Neural cell (in vitro differentiated cells): ENCODE results near the gene TPR. TPM values are rescaled to one million over a fixed set of nuclear protein-coding genes. Genes with fewer than 3 reads are reported as not detected.

Experiments
- H2AFZ ChIP-seq: fragments of 200-600, 300-800 bp; sonication (generic), shearing (Covaris generic); 2 replicates; pipeline ENCODE4 v1.6.0; 2014; ENCODE audit warnings: low read depth, mild to moderate bottlenecking, antibody characterized with exemption, low read length, moderate library complexity
- H3F3A ChIP-seq: fragments of 200-600 bp; shearing (Covaris generic); 2 replicates; pipeline ENCODE4 v1.6.1; 2016; ENCODE audit warnings: mild to moderate bottlenecking, moderate library complexity, mixed read lengths, antibody characterized with exemption, low read length; ENCODE audit not compliant: insufficient read depth, poor library complexity, severe bottlenecking
- H3K27ac ChIP-seq: fragments of 200-600, 300-800 bp; sonication (generic), shearing (Covaris generic); 2 replicates; pipeline ENCODE4 v1.5.1; 2014; ENCODE audit warnings: mild to moderate bottlenecking, low read length, moderate library complexity
- H3K27me3 ChIP-seq: fragments of 300-800, 200-600 bp; sonication (generic), shearing (Covaris generic); 2 replicates; pipeline ENCODE4 v1.6.0; 2014; ENCODE audit warnings: mild to moderate bottlenecking, low read depth, low read length, moderate library complexity; ENCODE audit not compliant: insufficient read depth
- H3K36me3 ChIP-seq: fragments of 300-800, 200-600 bp; sonication (generic), shearing (Covaris generic); 2 replicates; pipeline ENCODE4 v1.5.1; 2014; ENCODE audit warnings: mild to moderate bottlenecking, antibody characterized with exemption, low read length, moderate library complexity; ENCODE audit not compliant: insufficient read depth
- H3K4me2 ChIP-seq: fragments of 300-800, 200-600 bp; sonication (generic), shearing (Covaris generic); 2 replicates; pipeline ENCODE4 v1.6.0; 2014; ENCODE audit warnings: mild to moderate bottlenecking, low read length
- H3K4me3 ChIP-seq: fragments of 300-800, 200-600 bp; sonication (generic), shearing (Covaris generic); 2 replicates; pipeline ENCODE4 v1.5.1; 2014; ENCODE audit warnings: mild to moderate bottlenecking, low read length, moderate library complexity
- H3K79me2 ChIP-seq: fragments of 200-600 bp; shearing (Covaris generic); replicated peaks from 2 replicates; pipeline ENCODE4 v1.6.0; 2014; ENCODE audit warnings: mild to moderate bottlenecking, low read length, moderate library complexity; ENCODE audit not compliant: insufficient read depth
- H3K9ac ChIP-seq: fragments of 300-800, 200-600 bp; sonication (generic), shearing (Covaris generic); 2 replicates; pipeline ENCODE4 v1.6.1; 2016; ENCODE audit warnings: mild to moderate bottlenecking, low read length, mixed read lengths
- H3K9me2 ChIP-seq: fragments of 200-600 bp; shearing (Covaris generic); 2 replicates; pipeline ENCODE4 v1.6.1; 2016; ENCODE audit warnings: mild to moderate bottlenecking, low read length, mixed read lengths; ENCODE audit not compliant: insufficient read depth
- H3K9me3 ChIP-seq: fragments of 200-600, 300-800 bp; sonication (generic), shearing (Covaris generic); 2 replicates; pipeline ENCODE4 v1.6.1; 2016; ENCODE audit warnings: mild to moderate bottlenecking, mixed run types, low read length, moderate library complexity, mixed read lengths
- H4K20me1 ChIP-seq: fragments of 200-600 bp; shearing (Covaris generic); 2 replicates; pipeline ENCODE4 v1.6.1; 2016; ENCODE audit warnings: mild to moderate bottlenecking, mixed run types; ENCODE audit not compliant: insufficient read depth
- EP300 ChIP-seq: fragments of 450-650 bp; conservative IDR thresholded peaks from 2 replicates; pipeline ENCODE4 v1.6.1; 2014; ENCODE audit warnings: antibody characterized with exemption, mild to moderate bottlenecking, moderate library complexity; ENCODE audit not compliant: poor library complexity, severe bottlenecking
- MXI1 ChIP-seq: fragments of 450-650 bp; conservative IDR thresholded peaks from 2 replicates; pipeline ENCODE4 v1.6.1; 2014; ENCODE audit warnings: antibody characterized with exemption, mild to moderate bottlenecking; ENCODE audit not compliant: poor library complexity, severe bottlenecking
- POLR2AphosphoS5 ChIP-seq: IDR thresholded peaks from 2 replicates; pipeline ENCODE4 v1.6.1; 2012
- RAD21 ChIP-seq: fragments of 450-650 bp; conservative IDR thresholded peaks from 2 replicates; pipeline ENCODE4 v1.6.1; 2014; ENCODE audit warnings: antibody characterized with exemption, mild to moderate bottlenecking, moderate library complexity
- REST ChIP-seq: IDR thresholded peaks from 2 replicates; pipeline ENCODE4 v1.6.1; 2012; ENCODE audit warnings: borderline replicate concordance
- SMC3 ChIP-seq: fragments of 450-650 bp; conservative IDR thresholded peaks from 2 replicates; pipeline ENCODE4 v1.6.1; 2014; ENCODE audit warnings: antibody characterized with exemption, mild to moderate bottlenecking, moderate library complexity; ENCODE audit not compliant: poor library complexity
- TAF1 ChIP-seq: IDR thresholded peaks from 2 replicates; pipeline ENCODE4 v1.6.1; 2012; ENCODE audit warnings: low read depth
- polyA plus RNA-seq: library from polyadenylated mRNA; depleted of rRNA; stranded (reverse); fragments of >200 nt; gene quantifications from 2 replicates; pipeline ENCODE4 v1.2.3, GENCODE V29; 2014
- TF ChIP-seq, protein P1 (sequence below): fragments of 450-650 bp; IDR thresholded peaks from 2 replicates; pipeline ENCODE4 v1.5.1; 2014; ENCODE audit warnings: antibody characterized with exemption, mild to moderate bottlenecking, moderate library complexity; ENCODE audit not compliant: poor library complexity, severe bottlenecking

TPR gene
- polyA plus RNA-seq, 1 donor from 2014 or later, result 91.2 TPM

GRCh38 chr1:186304982-186305949, 69.8 kb downstream of the TPR start:
- Histone ChIP-seq H2AFZ (no peak overlapping the region), H3K4me2 (no peak overlapping the region), H3K9me3 (no peaks in the 10 kb centered on the region), H3K9ac (no peak overlapping the region), H3K27me3 (no peaks in the 10 kb centered on the region), H4K20me1 (no peaks in the 10 kb centered on the region), H3K4me3 (no peak overlapping the region), H3K79me2 (no peaks in the 10 kb centered on the region), H3F3A (no peaks in the 10 kb centered on the region), H3K9me2 (no peaks in the 10 kb centered on the region), H3K36me3 (no peaks in the 10 kb centered on the region), H3K27ac (no peak overlapping the region)
- TF ChIP-seq TAF1, result no peak
- peak; percentile 42 for TF ChIP-seq SMC3
- TF ChIP-seq, protein P1, sequence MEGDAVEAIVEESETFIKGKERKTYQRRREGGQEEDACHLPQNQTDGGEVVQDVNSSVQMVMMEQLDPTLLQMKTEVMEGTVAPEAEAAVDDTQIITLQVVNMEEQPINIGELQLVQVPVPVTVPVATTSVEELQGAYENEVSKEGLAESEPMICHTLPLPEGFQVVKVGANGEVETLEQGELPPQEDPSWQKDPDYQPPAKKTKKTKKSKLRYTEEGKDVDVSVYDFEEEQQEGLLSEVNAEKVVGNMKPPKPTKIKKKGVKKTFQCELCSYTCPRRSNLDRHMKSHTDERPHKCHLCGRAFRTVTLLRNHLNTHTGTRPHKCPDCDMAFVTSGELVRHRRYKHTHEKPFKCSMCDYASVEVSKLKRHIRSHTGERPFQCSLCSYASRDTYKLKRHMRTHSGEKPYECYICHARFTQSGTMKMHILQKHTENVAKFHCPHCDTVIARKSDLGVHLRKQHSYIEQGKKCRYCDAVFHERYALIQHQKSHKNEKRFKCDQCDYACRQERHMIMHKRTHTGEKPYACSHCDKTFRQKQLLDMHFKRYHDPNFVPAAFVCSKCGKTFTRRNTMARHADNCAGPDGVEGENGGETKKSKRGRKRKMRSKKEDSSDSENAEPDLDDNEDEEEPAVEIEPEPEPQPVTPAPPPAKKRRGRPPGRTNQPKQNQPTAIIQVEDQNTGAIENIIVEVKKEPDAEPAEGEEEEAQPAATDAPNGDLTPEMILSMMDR, result peak; percentile 60

DNA sequence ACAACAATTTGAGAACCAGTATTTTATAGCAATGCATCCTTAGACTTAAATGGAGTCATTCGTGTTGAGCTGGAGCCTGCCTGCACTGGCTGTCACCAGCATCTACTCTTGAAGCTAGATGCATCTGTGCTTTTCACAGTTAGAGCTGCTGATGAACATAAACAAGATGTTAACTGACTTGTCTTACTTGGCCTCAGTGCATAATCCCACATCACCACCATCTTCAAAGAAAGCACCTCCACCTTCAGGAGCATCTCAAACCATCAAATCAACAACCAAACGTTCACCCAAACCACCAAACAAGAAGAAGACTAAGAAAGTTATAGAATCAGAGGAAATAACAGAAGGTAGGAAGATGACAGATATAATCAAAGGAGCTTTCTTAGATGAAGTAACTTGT, 71.1 kb downstream of the TPR start:
- Histone ChIP-seq H3K9me3 (no peaks in the 10 kb centered on the region), H2AFZ (no peak overlapping the region), H3F3A (no peaks in the 10 kb centered on the region), H3K36me3 (no peaks in the 10 kb centered on the region), H3K4me3 (no peak overlapping the region), H4K20me1 (no peaks in the 10 kb centered on the region), H3K27ac (no peak overlapping the region), H3K27me3 (no peaks in the 10 kb centered on the region), H3K9ac (no peak overlapping the region), H3K79me2 (no peaks in the 10 kb centered on the region), H3K9me2 (no peaks in the 10 kb centered on the region), H3K4me2 (no peak overlapping the region)
- TF ChIP-seq RAD21 (no peak), SMC3 (no peak), EP300 (no peak), MXI1 (no peak), POLR2AphosphoS5 (no peak), REST (no peak)
- TF ChIP-seq, protein P1, result no peak
